Caco-2 (cell line): ENCODE data around the gene PSTPIP1. TPM values are rescaled to one million over a fixed set of nuclear protein-coding genes. Genes with fewer than 3 reads are reported as not detected.
A peak's percentile ranks its signal among the peaks of the same experiment; 100 is the strongest.

Source experiments
- BruUV-seq: library from RNA; stranded (reverse); fragments of 400-500 nt; replicated peaks from 2 replicates; lab custom pipeline; 2021; lab: Mats Ljungman, UMichigan
- CTCF ChIA-PET: fragments of 300-600 bp; sonication (Branson Sonifier 250); formaldehyde crosslinking; loops from one replicate; lab custom pipeline; 2022; ENCODE audit warnings: antibody characterized with exemption; lab: Charles Lee
- POLR2A ChIA-PET: fragments of 300-600 bp; sonication (Branson Sonifier 250); formaldehyde crosslinking; loops from one replicate; lab custom pipeline; 2022; ENCODE audit warnings: antibody characterized with exemption; lab: Charles Lee
- DNase-seq, 2 experiments: peaks; one replicate each; pipeline versions ENCODE4 v3.0.0 to v3.0.0-alpha.2; 2020 to 2022
- H3K27me3 ChIP-seq: replicated peaks from 2 replicates; pipeline ENCODE4 v1.6.0; 2011; ENCODE audit warnings: low read length; ENCODE audit not compliant: control insufficient read depth, insufficient read depth
- H3K36me3 ChIP-seq: 2 replicates; pipeline ENCODE4 v1.5.1; 2011; ENCODE audit warnings: low read length; ENCODE audit not compliant: control insufficient read depth, insufficient read depth
- H3K4me1 ChIP-seq: fragments of 250-450 bp; sonication (Bioruptor Pico); 2 replicates; pipeline ENCODE4 v1.5.1; 2020; ENCODE audit warnings: mild to moderate bottlenecking
- H3K4me3 ChIP-seq: 2 replicates; pipeline ENCODE4 v1.5.1; 2011; ENCODE audit warnings: low read depth, mild to moderate bottlenecking, control low read depth, low read length
- H3K9me3 ChIP-seq: fragments of 250-450 bp; sonication (Bioruptor Pico); 2 replicates; pipeline ENCODE4 v1.5.1; 2020; ENCODE audit warnings: mild to moderate bottlenecking, moderate library complexity
- H3K27ac Mint-ChIP-seq: one replicate; pipeline ENCODE4 v1.8.0; 2022; ENCODE audit warnings: mixed read lengths; ENCODE audit not compliant: unreplicated experiment
- H3K27me3 Mint-ChIP-seq: one replicate; pipeline ENCODE4 v1.8.0; 2022; ENCODE audit warnings: mixed read lengths; ENCODE audit not compliant: insufficient read depth, unreplicated experiment
- H3K36me3 Mint-ChIP-seq: one replicate; pipeline ENCODE4 v1.8.0; 2022; ENCODE audit warnings: mild to moderate bottlenecking, mixed read lengths; ENCODE audit not compliant: insufficient read depth, unreplicated experiment
- H3K4me1 Mint-ChIP-seq: one replicate; pipeline ENCODE4 v1.8.0; 2022; ENCODE audit warnings: low read depth, mixed read lengths; ENCODE audit not compliant: unreplicated experiment
- H3K4me3 Mint-ChIP-seq: one replicate; pipeline ENCODE4 v1.8.0; 2022; ENCODE audit warnings: mild to moderate bottlenecking, moderate library complexity, mixed read lengths; ENCODE audit not compliant: unreplicated experiment
- H3K9me3 Mint-ChIP-seq: one replicate; pipeline ENCODE4 v1.8.0; 2022; ENCODE audit warnings: mixed read lengths; ENCODE audit not compliant: unreplicated experiment
- CTCF ChIP-seq, 2 experiments: fragments of 200-600 bp in 1 of 2; IDR thresholded peaks; 1 replicate in 1 of 2; 2 replicates in 1 of 2; pipeline versions ENCODE4 v1.5.1 to v1.8.0; 2011 to 2022; ENCODE audit warnings: antibody characterized with exemption in 1 of 2, control low read depth in 1 of 2, inconsistent platforms in 1 of 2, low read depth in 1 of 2, low read length in 1 of 2, mild to moderate bottlenecking in 1 of 2, moderate library complexity in 1 of 2; ENCODE audit not compliant: insufficient read depth in 1 of 2, severe bottlenecking in 1 of 2, unreplicated experiment in 1 of 2
- intact Hi-C: fragments of 100-400 bp; cut with micrococcal nuclease; formaldehyde crosslinking; loops from one replicate; pipeline ENCODE4 v1.10.0; 2022; ENCODE audit not compliant: unreplicated experiment
- total RNA-seq: library from RNA; stranded (reverse); gene quantifications from 2 replicates; pipeline ENCODE4 v1.2.3, GENCODE V29; 2022

The PSTPIP1 gene
- total RNA-seq, 1 experiment from 2014 or later, result not detected

GRCh38 chr15:77034695-77035489 lies 40.0 kb downstream of the PSTPIP1 start:
- H3K4me1 Mint-ChIP-seq, result peaks cover 13% of the 10 kb centered on the region
- H3K9me3 Mint-ChIP-seq, result no peaks in the 10 kb centered on the region
- H3K4me3 ChIP-seq, result no peak overlapping the region
- no TSS peak for BruUV-seq
- no peaks in the 10 kb centered on the region for H3K4me1 ChIP-seq
- no peak overlapping the region for H3K27ac Mint-ChIP-seq
- DNase-seq, result no peak
- peaks cover 68% of the 10 kb centered on the region for H3K36me3 Mint-ChIP-seq
- CTCF ChIA-PET, result interaction anchor here (0.6 to 1.4 kb wide), 3 partner anchors 9 to 509 kb away, joined by 3 to 6 read pairs (median 3); no protein-coding TSS in a partner anchor
- no peaks in the 10 kb centered on the region for H3K27me3 ChIP-seq
- H3K9me3 ChIP-seq, result no peaks in the 10 kb centered on the region
- peak; percentile 48 to 60 for TF ChIP-seq CTCF (IDR thresholded peaks at IDR 0.05; ENCODE audit: insufficient read depth in 1 of 2, low read depth in 1 of 2, low read length in 1 of 2, severe bottlenecking in 1 of 2, unreplicated experiment in 1 of 2)
- intact Hi-C loops, result no loop called here
- no peaks in the 10 kb centered on the region; the same call in 1 of the 2 replicates for H3K36me3 ChIP-seq
- no peaks in the 10 kb centered on the region for H3K27me3 Mint-ChIP-seq
- POLR2A ChIA-PET, result no interaction called here
- peak overlapping the region; percentile 35 for H3K4me3 Mint-ChIP-seq

- Histone ChIP-seq H3K36me3 (no peaks in the 10 kb centered on the region; the same call in 1 of the 2 replicates), H3K9me3 (no peaks in the 10 kb centered on the region), H3K4me1 (no peaks in the 10 kb centered on the region), H3K4me3 (no peak overlapping the region), H3K27me3 (no peaks in the 10 kb centered on the region)
- POLR2A ChIA-PET, result no interaction called here
- Mint-ChIP-seq H3K27me3 (no peaks in the 10 kb centered on the region), H3K4me1 (peaks cover 13% of the 10 kb centered on the region), H3K36me3 (peaks cover 66% of the 10 kb centered on the region), H3K27ac (peak overlapping the region; percentile 16), H3K4me3 (no peak overlapping the region), H3K9me3 (no peaks in the 10 kb centered on the region)
- intact Hi-C loops, result no loop called here
- CTCF ChIA-PET, result interaction anchor here (0.5 to 1.4 kb wide), 3 partner anchors 10 to 508 kb away, joined by 3 to 6 read pairs (median 3); no protein-coding TSS in a partner anchor
- BruUV-seq, result no TSS peak
- DNase-seq, result no peak
- TF ChIP-seq CTCF (IDR thresholded peaks at IDR 0.05; ENCODE audit: insufficient read depth in 1 of 2, low read depth in 1 of 2, low read length in 1 of 2, severe bottlenecking in 1 of 2, unreplicated experiment in 1 of 2), result no peak
These were observed 40.7 kb downstream of the PSTPIP1 start for GRCh38 chr15:77035584-77035983.

DNA sequence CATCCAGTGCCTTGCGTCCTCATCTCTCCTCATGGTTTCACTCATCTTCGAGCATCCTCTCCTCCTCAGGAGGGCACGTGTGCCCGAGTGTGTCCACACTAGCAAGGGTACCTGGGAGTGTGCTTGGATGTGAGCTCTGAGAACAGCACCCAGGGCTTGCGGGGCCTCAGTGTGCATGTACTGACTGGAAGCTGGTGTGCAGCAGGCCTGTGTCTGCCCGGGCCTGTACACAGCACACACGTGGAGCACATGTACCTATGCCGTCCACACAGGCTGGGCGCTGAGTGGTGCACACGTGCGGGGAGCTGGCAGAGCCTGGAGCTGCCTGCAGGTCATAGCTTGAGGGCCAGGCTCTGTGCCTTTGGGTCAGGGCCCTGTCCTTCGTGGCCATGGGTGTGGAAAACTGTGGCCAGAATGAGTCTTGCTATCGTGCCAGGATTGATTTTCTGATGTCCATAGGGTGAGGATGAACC lies 41.1 kb downstream of the PSTPIP1 start:
- Mint-ChIP-seq H3K4me1 (peaks cover 13% of the 10 kb centered on the region), H3K9me3 (no peaks in the 10 kb centered on the region), H3K27me3 (no peaks in the 10 kb centered on the region), H3K36me3 (peaks cover 69% of the 10 kb centered on the region), H3K4me3 (no peak overlapping the region), H3K27ac (peak overlapping the region; percentile 16)
- Histone ChIP-seq H3K4me3 (no peak overlapping the region), H3K9me3 (no peaks in the 10 kb centered on the region), H3K36me3 (no peaks in the 10 kb centered on the region; the same call in 1 of the 2 replicates), H3K4me1 (no peaks in the 10 kb centered on the region), H3K27me3 (no peaks in the 10 kb centered on the region)
- no TSS peak for BruUV-seq
- ChIA-PET CTCF (interaction anchor here (0.5 to 0.8 kb wide), 2 partner anchors 9 to 56 kb away, joined by 3 read pairs; no protein-coding TSS in a partner anchor), POLR2A (no interaction called here)
- no peak for TF ChIP-seq CTCF (IDR thresholded peaks at IDR 0.05; ENCODE audit: insufficient read depth in 1 of 2, low read depth in 1 of 2, low read length in 1 of 2, severe bottlenecking in 1 of 2, unreplicated experiment in 1 of 2)
- DNase-seq, result no peak
- intact Hi-C loops, result no loop called here
